GM10248 (cell line): Measurements from ENCODE around the gene SEPTIN10.

Source experiments
- CTCF ChIA-PET: fragments of 300-600 bp; sonication (Branson Sonifier 250); formaldehyde crosslinking; extraction: SDS; loops from one replicate; lab custom pipeline; 2021; ENCODE audit warnings: antibody characterized with exemption; lab: Yijun Ruan, JAX
- POLR2A ChIA-PET: fragments of 350-650 bp; sonication (Branson Sonifier 250); formaldehyde crosslinking; extraction: SDS; loops from one replicate; lab custom pipeline; 2020; ENCODE audit warnings: antibody characterized with exemption; lab: Yijun Ruan, JAX
- DNase-seq: peaks from one replicate; pipeline ENCODE4 v3.0.0; 2012; ENCODE audit errors: extremely low spot score
- CTCF ChIP-seq: IDR thresholded peaks from 2 replicates; pipeline ENCODE4 v1.5.1; 2012; ENCODE audit warnings: mild to moderate bottlenecking, low read depth; ENCODE audit errors: extremely low read depth, missing control alignments, control extremely low read depth

The SEPTIN10 gene

GRCh38 chr2:109531896-109532727 is 81.7 kb downstream of the SEPTIN10 start:
- ChIA-PET POLR2A (no interaction called here), CTCF (interaction anchor here (0.9 to 8.4 kb wide), 5 partner anchors 9 to 142 kb away, joined by 3 to 73 read pairs (median 5); no protein-coding TSS in a partner anchor)
- TF ChIP-seq CTCF, result no peak
- no peak for DNase-seq

- TF ChIP-seq CTCF, result no peak
- CTCF ChIA-PET, result interaction anchor here (1.5 to 8.4 kb wide), 2 partner anchors 11 to 14 kb away, joined by 4 to 73 read pairs; no protein-coding TSS in a partner anchor
- POLR2A ChIA-PET, result no interaction called here
- DNase-seq, result no peak
Measured at GRCh38 chr2:109531221-109531620, 82.5 kb downstream of the SEPTIN10 start.

- POLR2A ChIA-PET, result no interaction called here
- no peak for DNase-seq
- CTCF ChIA-PET, result interaction anchor here (1.5 to 8.4 kb wide), 2 partner anchors 11 to 15 kb away, joined by 4 to 73 read pairs; no protein-coding TSS in a partner anchor
- no peak for TF ChIP-seq CTCF
Measured at GRCh38 chr2:109530712-109531111, 83.1 kb downstream of the SEPTIN10 start.

- DNase-seq, result no peak
- POLR2A ChIA-PET, result no interaction called here
- CTCF ChIA-PET, result interaction anchor here (1.1 to 8.4 kb wide), 3 partner anchors 12 to 19 kb away, joined by 4 to 73 read pairs (median 4); no protein-coding TSS in a partner anchor
- no peak for TF ChIP-seq CTCF
Measured at GRCh38 chr2:109529532-109530449, 84.0 kb downstream of the SEPTIN10 start.

- CTCF ChIA-PET, result interaction anchor here (1.1 to 8.4 kb wide), 3 partner anchors 17 to 19 kb away, joined by 4 to 73 read pairs (median 4); no protein-coding TSS in a partner anchor
- no peak for DNase-seq
- POLR2A ChIA-PET, result no interaction called here
- no peak for TF ChIP-seq CTCF
Measured at GRCh38 chr2:109528811-109529501, 84.8 kb downstream of the SEPTIN10 start.
